ENCODE measurements around the gene MEIS1. TPM values are rescaled to one million over a fixed set of nuclear protein-coding genes. Genes with fewer than 3 reads are reported as not detected.
A peak's percentile ranks its signal among the peaks of the same experiment; 100 is the strongest.

Gene MEIS1
- total and polyA plus RNA-seq, 2 experiments from 2014 or later: 19.1 to 44.4 TPM

DNA sequence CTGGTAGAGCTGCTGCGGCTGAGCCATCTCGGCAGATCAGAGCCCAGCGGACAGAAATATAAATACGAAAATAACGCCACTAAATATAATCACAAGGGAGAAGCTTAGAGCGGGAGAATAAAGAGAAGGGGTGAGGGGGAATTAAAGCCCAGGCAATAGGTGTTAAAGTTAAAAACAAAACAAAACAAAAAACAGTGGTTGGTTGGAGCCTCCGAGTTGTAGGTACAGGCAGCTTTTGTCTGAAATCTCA is 1.3 kb upstream of the MEIS1 start:
- no peak for TF ChIP-seq EZH2 (IDR thresholded peaks at IDR 0.05; ENCODE audit: insufficient read depth, poor library complexity, severe bottlenecking)
- TF ChIP-seq EZH2phosphoT487 (IDR thresholded peaks at IDR 0.05; ENCODE audit: insufficient read depth, low read depth): no peak
- in situ Hi-C loops (cut with MboI): loop anchor here (10.0 to 25.0 kb wide), 4 partner anchors 804 to 1591 kb away; no protein-coding TSS in a partner anchor

DNA sequence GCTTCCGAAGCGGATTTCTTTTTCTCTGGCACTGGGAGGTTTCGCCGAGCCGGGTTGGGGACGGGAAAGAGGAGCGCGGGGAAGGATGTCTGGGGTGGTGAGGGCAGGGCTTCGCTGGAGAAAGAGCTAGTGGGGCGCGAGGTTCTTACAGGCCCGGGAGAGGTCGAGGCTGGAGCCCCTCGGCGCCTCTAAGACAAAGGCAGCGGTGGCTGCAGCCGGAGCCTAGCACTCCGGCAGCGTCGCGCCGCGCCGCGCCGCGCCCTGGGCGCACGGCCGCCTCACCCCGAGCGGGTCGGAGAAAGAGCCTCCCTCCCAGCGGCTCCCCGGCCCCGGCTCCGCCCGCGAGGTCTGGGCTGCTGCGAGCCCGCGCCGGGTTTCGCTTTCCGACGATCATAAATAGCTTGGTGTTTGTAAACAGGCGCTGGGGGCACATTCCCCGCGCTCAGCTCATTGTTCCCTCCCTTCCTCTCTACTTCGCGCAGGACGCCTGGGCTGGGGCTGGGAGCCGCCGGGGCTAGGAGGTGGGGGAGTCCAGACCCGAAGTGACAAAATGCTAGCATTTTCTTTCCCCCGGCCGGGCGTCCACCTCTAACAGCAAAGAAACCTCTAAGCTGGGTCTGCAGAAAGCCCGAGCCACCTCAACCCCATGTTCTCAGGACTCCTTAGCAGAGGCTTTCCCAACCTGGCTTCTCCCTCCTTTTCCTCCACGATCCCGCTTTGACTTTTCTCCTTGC is 813 bp upstream of the MEIS1 start:
- Histone ChIP-seq H3K9me3 (ENCODE audit: low read depth) (no peaks in the 10 kb centered on the region), H4K20me1 (ENCODE audit: insufficient read depth) (no peaks in the 10 kb centered on the region), H3K27ac (peak overlapping the region; percentile 84), H3F3A (ENCODE audit: insufficient read depth) (peaks cover 21% of the 10 kb centered on the region), H3K4me2 (ENCODE audit: unreplicated experiment) (peak overlapping the region; percentile 97), H3K4me3 (peak overlapping the region; percentile 97), H3K9me2 (ENCODE audit: insufficient read depth) (no peaks in the 10 kb centered on the region), H3K79me2 (ENCODE audit: insufficient read depth) (peaks cover 41% of the 10 kb centered on the region), H3K36me3 (ENCODE audit: low read depth) (no peaks in the 10 kb centered on the region), H3K4me1 (ENCODE audit: insufficient read depth) (no peaks in the 10 kb centered on the region), H3K27me3 (replicated peaks; ENCODE audit: insufficient read depth) (no peaks in the 10 kb centered on the region), H2AFZ (peak overlapping the region; percentile 95), H3K9ac (peak overlapping the region; percentile 95)
- TF ChIP-seq EZH2phosphoT487 (IDR thresholded peaks at IDR 0.05; ENCODE audit: insufficient read depth, low read depth) (no peak), EZH2 (IDR thresholded peaks at IDR 0.05; ENCODE audit: insufficient read depth, poor library complexity, severe bottlenecking) (no peak)
- DNase-seq: peak; percentile 86
- in situ Hi-C loops (cut with MboI): loop anchor here (10.0 to 25.0 kb wide), 4 partner anchors 803 to 1591 kb away; no protein-coding TSS in a partner anchor
- WGBS, 2 experiments (ENCODE audit: low coverage in 1 of 2, low lambda C conversion rate in 2 of 2, missing lambda C conversion rate in 2 of 2): 1% methylated on average over 42 to 45 of the region's 61 CpGs

More for the DNA sequence above, 1.3 kb upstream of the MEIS1 start:
- peak overlapping the region; percentile 95 for H2AFZ ChIP-seq
- H3K9me3 ChIP-seq (ENCODE audit: low read depth): no peaks in the 10 kb centered on the region
- H3F3A ChIP-seq (ENCODE audit: insufficient read depth): peaks cover 21% of the 10 kb centered on the region
- peaks cover 36% of the 10 kb centered on the region for H3K79me2 ChIP-seq (ENCODE audit: insufficient read depth)
- no peaks in the 10 kb centered on the region for H4K20me1 ChIP-seq (ENCODE audit: insufficient read depth)
- peak overlapping the region; percentile 84 for H3K27ac ChIP-seq
- H3K36me3 ChIP-seq (ENCODE audit: low read depth): no peaks in the 10 kb centered on the region
- 1% methylated on average over 7 of the region's 7 CpGs for WGBS, 2 experiments (ENCODE audit: low coverage in 1 of 2, low lambda C conversion rate in 2 of 2, missing lambda C conversion rate in 2 of 2)
- peak overlapping the region; percentile 97 for H3K4me3 ChIP-seq
- H3K9me2 ChIP-seq (ENCODE audit: insufficient read depth): no peaks in the 10 kb centered on the region
- DNase-seq: no peak
- no peaks in the 10 kb centered on the region for H3K27me3 ChIP-seq (replicated peaks; ENCODE audit: insufficient read depth)
- H3K4me2 ChIP-seq (ENCODE audit: unreplicated experiment): peak overlapping the region; percentile 97
- peak overlapping the region; percentile 95 for H3K9ac ChIP-seq
- no peaks in the 10 kb centered on the region for H3K4me1 ChIP-seq (ENCODE audit: insufficient read depth)

DNA sequence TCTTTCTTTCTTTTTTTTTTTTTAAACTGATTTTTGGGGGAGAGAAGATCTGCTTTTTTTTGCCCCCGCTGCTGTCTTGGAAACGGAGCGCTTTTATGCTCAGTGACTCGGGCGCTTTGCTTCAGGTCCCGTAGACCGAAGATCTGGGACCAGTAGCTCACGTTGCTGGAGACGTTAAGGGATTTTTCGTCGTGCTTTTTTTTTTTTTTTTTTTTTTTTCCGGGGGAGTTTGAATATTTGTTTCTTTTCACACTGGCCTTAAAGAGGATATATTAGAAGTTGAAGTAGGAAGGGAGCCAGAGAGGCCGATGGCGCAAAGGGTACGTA is 587 bp downstream of the MEIS1 start:
- Histone ChIP-seq H2AFZ (peak overlapping the region; percentile 95), H3K4me2 (ENCODE audit: unreplicated experiment) (peak overlapping the region; percentile 97), H3K9me2 (ENCODE audit: insufficient read depth) (no peaks in the 10 kb centered on the region), H3K36me3 (ENCODE audit: low read depth) (no peaks in the 10 kb centered on the region), H3K27me3 (replicated peaks; ENCODE audit: insufficient read depth) (no peaks in the 10 kb centered on the region), H3K4me3 (peak overlapping the region; percentile 97), H3K4me1 (ENCODE audit: insufficient read depth) (no peaks in the 10 kb centered on the region), H3K9me3 (ENCODE audit: low read depth) (no peaks in the 10 kb centered on the region), H3K79me2 (ENCODE audit: insufficient read depth) (peaks cover 55% of the 10 kb centered on the region), H3K27ac (peak overlapping the region; percentile 84), H4K20me1 (ENCODE audit: insufficient read depth) (no peaks in the 10 kb centered on the region), H3K9ac (peak overlapping the region; percentile 95), H3F3A (ENCODE audit: insufficient read depth) (peaks cover 21% of the 10 kb centered on the region)
- TF ChIP-seq EZH2phosphoT487 (IDR thresholded peaks at IDR 0.05; ENCODE audit: insufficient read depth, low read depth) (no peak; the same call in 1 of the 2 replicates), EZH2 (IDR thresholded peaks at IDR 0.05; ENCODE audit: insufficient read depth, poor library complexity, severe bottlenecking) (no peak)
- 1 to 2% methylated on average over 15 of the region's 15 CpGs for WGBS, 2 experiments (ENCODE audit: low coverage in 1 of 2, low lambda C conversion rate in 2 of 2, missing lambda C conversion rate in 2 of 2)
- in situ Hi-C loops (cut with MboI): loop anchor here (10.0 to 25.0 kb wide), 4 partner anchors 802 to 1589 kb away; no protein-coding TSS in a partner anchor
- peak; percentile 72 for DNase-seq

DNA sequence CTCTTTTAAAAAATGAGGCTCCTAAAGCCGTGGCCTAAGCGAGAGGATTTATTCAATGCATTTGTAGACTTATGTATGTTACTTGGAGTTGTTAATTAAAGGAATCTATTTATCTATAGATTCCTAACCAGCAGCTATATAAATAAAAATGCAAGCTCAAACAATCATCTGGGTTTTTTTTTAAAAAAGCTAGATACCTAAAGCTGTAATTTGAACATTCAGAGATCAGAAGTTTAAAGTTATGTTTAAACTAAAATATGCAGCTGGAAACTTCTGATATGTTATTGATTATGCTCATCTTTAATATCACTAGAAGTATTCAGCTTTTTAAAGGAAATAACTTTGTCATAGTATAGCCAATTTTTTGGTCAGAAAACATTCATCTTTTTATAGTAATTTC is 1.0 kb downstream of the MEIS1 start:
- H3K9ac ChIP-seq: peak overlapping the region; percentile 95
- no peaks in the 10 kb centered on the region for H3K36me3 ChIP-seq (ENCODE audit: low read depth)
- peak overlapping the region; percentile 84 for H3K27ac ChIP-seq
- H3K4me2 ChIP-seq (ENCODE audit: unreplicated experiment): peak overlapping the region; percentile 97
- H3K4me1 ChIP-seq (ENCODE audit: insufficient read depth): peaks cover 3% of the 10 kb centered on the region
- peaks cover 21% of the 10 kb centered on the region for H3F3A ChIP-seq (ENCODE audit: insufficient read depth)
- 0% methylated on average over 2 of the region's 2 CpGs for WGBS, 2 experiments (ENCODE audit: low coverage in 1 of 2, low lambda C conversion rate in 2 of 2, missing lambda C conversion rate in 2 of 2)
- peak overlapping the region; percentile 97 for H3K4me3 ChIP-seq
- peaks cover 59% of the 10 kb centered on the region for H3K79me2 ChIP-seq (ENCODE audit: insufficient read depth)
- in situ Hi-C loops (cut with MboI): loop anchor here (10.0 to 25.0 kb wide), 4 partner anchors 801 to 1589 kb away; no protein-coding TSS in a partner anchor
- peak overlapping the region; percentile 95; the same call in 1 of the 2 replicates for H2AFZ ChIP-seq
- no peak for DNase-seq
- H4K20me1 ChIP-seq (ENCODE audit: insufficient read depth): no peaks in the 10 kb centered on the region
- no peaks in the 10 kb centered on the region for H3K9me2 ChIP-seq (ENCODE audit: insufficient read depth)
- H3K9me3 ChIP-seq (ENCODE audit: low read depth): no peaks in the 10 kb centered on the region
- H3K27me3 ChIP-seq (replicated peaks; ENCODE audit: insufficient read depth): no peaks in the 10 kb centered on the region
- no peak for TF ChIP-seq EZH2phosphoT487 (IDR thresholded peaks at IDR 0.05; ENCODE audit: insufficient read depth, low read depth)
- no peak for TF ChIP-seq EZH2 (IDR thresholded peaks at IDR 0.05; ENCODE audit: insufficient read depth, poor library complexity, severe bottlenecking)

Measured in GM23248 (cell line).